ENCODE results near the gene TNFAIP8L1. TPM values are rescaled to one million over a fixed set of nuclear protein-coding genes. Genes with fewer than 3 reads are reported as not detected.
"Not testable (repeated sequence)": the region's sequence is repeated elsewhere in the genome, so short reads cannot be mapped to it uniquely, and the experiment has no call there.

The TNFAIP8L1 gene
- total and polyA plus RNA-seq, 2 experiments from 2014 or later, result 5.1 to 18.1 TPM

GRCh38 chr19:4593409-4593851, 45.9 kb upstream of the TNFAIP8L1 start:
- Histone ChIP-seq H3K4me1 (ENCODE audit: low read depth) (peaks cover 10% of the 10 kb centered on the region), H3K27ac (no peak overlapping the region), H3K4me3 (no peak overlapping the region), H3K36me3 (no peaks in the 10 kb centered on the region), H3K27me3 (no peaks in the 10 kb centered on the region), H3K9me3 (ENCODE audit: low read depth) (no peaks in the 10 kb centered on the region)
- peak in 1 of 2 donors; percentile 32 for DNase-seq (ENCODE audit: low read depth in 1 of 2, low spot score in 1 of 2)
- TF ChIP-seq, protein P1, sequence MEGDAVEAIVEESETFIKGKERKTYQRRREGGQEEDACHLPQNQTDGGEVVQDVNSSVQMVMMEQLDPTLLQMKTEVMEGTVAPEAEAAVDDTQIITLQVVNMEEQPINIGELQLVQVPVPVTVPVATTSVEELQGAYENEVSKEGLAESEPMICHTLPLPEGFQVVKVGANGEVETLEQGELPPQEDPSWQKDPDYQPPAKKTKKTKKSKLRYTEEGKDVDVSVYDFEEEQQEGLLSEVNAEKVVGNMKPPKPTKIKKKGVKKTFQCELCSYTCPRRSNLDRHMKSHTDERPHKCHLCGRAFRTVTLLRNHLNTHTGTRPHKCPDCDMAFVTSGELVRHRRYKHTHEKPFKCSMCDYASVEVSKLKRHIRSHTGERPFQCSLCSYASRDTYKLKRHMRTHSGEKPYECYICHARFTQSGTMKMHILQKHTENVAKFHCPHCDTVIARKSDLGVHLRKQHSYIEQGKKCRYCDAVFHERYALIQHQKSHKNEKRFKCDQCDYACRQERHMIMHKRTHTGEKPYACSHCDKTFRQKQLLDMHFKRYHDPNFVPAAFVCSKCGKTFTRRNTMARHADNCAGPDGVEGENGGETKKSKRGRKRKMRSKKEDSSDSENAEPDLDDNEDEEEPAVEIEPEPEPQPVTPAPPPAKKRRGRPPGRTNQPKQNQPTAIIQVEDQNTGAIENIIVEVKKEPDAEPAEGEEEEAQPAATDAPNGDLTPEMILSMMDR (IDR thresholded peaks at IDR 0.05; ENCODE audit: low read depth, low read length), result no peak

DNA sequence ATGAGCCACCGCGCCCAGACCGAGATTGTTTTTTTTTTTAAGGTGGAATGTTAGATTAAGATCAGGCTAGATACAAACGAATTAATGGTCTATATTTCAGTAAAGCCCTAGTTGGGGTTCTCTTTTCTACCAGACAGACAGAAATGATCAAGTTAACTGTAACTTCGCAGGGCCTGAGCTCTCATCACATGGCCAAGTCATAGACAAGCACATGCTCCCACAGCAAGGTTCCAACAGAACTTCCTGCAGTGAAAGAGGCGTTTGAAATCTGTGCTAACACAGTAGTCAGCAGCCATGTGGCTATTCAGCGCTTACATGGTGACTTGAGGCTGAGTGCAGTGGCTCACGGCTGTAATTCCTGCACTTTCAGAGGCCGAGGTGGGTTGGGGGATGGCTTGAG, 45.1 kb upstream of the TNFAIP8L1 start:
- Histone ChIP-seq H3K4me1 (ENCODE audit: low read depth) (peaks cover 15% of the 10 kb centered on the region), H3K4me3 (no peak overlapping the region), H3K27me3 (no peaks in the 10 kb centered on the region), H3K27ac (no peak overlapping the region), H3K36me3 (no peaks in the 10 kb centered on the region), H3K9me3 (ENCODE audit: low read depth) (no peaks in the 10 kb centered on the region)
- TF ChIP-seq, protein P1 (IDR thresholded peaks at IDR 0.05; ENCODE audit: low read depth, low read length), result no peak
- DNase-seq (ENCODE audit: low read depth in 1 of 2, low spot score in 1 of 2), result no peak

GRCh38 chr19:4595158-4595557, 44.2 kb upstream of the TNFAIP8L1 start:
- not testable (repeated sequence) for DNase-seq (ENCODE audit: low read depth in 1 of 2, low spot score in 1 of 2); H3K9me3 ChIP-seq (ENCODE audit: low read depth); H3K4me3 ChIP-seq; H3K36me3 ChIP-seq; H3K27ac ChIP-seq; H3K27me3 ChIP-seq
- peaks cover 12% of the 10 kb centered on the region for H3K4me1 ChIP-seq (ENCODE audit: low read depth)

- Histone ChIP-seq H3K27me3 (no peaks in the 10 kb centered on the region), H3K36me3 (no peaks in the 10 kb centered on the region), H3K4me1 (ENCODE audit: low read depth) (peaks cover 12% of the 10 kb centered on the region), H3K27ac (peak overlapping the region; percentile 6), H3K9me3 (ENCODE audit: low read depth) (no peaks in the 10 kb centered on the region), H3K4me3 (no peak overlapping the region)
- no peak for DNase-seq (ENCODE audit: low read depth in 1 of 2, low spot score in 1 of 2)
- TF ChIP-seq, protein P1 (IDR thresholded peaks at IDR 0.05; ENCODE audit: low read depth, low read length), result no peak
Measured at GRCh38 chr19:4596033-4596904, 43.0 kb upstream of the TNFAIP8L1 start.

GRCh38 chr19:4597278-4597974, 41.9 kb upstream of the TNFAIP8L1 start:
- Histone ChIP-seq H3K4me3 (no peak overlapping the region), H3K27me3 (no peaks in the 10 kb centered on the region), H3K4me1 (ENCODE audit: low read depth) (peaks cover 12% of the 10 kb centered on the region), H3K27ac (no peak overlapping the region), H3K9me3 (ENCODE audit: low read depth) (no peaks in the 10 kb centered on the region), H3K36me3 (no peaks in the 10 kb centered on the region)
- TF ChIP-seq, protein P1 (IDR thresholded peaks at IDR 0.05; ENCODE audit: low read depth, low read length), result no peak
- DNase-seq (ENCODE audit: low read depth in 1 of 2, low spot score in 1 of 2), result no peak
